ENCODE results near the gene OR1I1. TPM values are rescaled to one million over a fixed set of nuclear protein-coding genes. Genes with fewer than 3 reads are reported as not detected.

OR1I1 gene
- total and polyA plus RNA-seq, 2 experiments from 2014 or later, result not detected

DNA sequence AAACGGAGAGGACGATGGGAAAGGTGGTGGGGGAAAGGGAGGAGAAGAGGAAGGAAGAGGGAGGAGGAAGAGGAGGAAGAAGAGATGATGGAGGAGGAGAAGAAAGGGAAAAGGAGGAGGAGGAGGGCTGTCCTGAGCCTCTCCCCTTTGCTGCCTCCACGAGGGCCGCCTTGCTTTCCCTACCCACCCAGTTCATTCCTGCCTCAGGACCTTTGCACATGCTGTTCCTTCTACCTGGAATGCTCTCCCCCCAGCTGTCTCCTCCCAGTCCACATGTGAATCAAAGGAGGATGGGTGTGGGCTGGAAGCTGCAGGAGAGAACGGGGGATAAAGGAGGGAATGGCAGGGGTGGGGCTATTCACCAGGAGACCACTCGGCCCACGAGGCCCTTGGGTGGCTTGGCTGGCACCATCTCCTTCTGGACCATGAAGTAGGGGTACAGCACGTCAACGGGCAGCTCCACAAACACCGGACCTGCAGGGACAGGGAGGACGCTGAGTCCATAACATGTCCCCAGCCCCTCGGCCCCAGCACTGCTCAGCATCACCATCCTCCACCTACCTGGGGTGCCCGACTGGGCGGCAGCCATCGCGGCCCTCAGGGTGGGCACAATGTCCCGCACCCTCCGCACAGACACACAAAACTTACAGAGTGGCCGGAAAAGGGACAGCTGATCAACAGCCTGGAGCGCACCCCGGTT, 40.5 kb downstream of the OR1I1 start:
- no peaks in the 10 kb centered on the region for H3K9me2 ChIP-seq (replicated peaks; ENCODE audit: insufficient read depth)
- no peaks in the 10 kb centered on the region for H3K9me3 ChIP-seq (ENCODE audit: low read depth)
- no peaks in the 10 kb centered on the region for H3K27me3 ChIP-seq
- no peak overlapping the region for H3K27ac ChIP-seq
- peaks cover 17% of the 10 kb centered on the region for H3K79me2 ChIP-seq
- no peak for DNase-seq (ENCODE audit: low spot score)
- H3K4me2 ChIP-seq, result no peak overlapping the region
- H3K4me3 ChIP-seq, result no peak overlapping the region
- WGBS (ENCODE audit: low lambda C conversion rate, missing lambda C conversion rate), result 97% methylated on average over 21 of the region's 21 CpGs
- H3K36me3 ChIP-seq (replicated peaks; ENCODE audit: insufficient read depth, low read depth), result no peaks in the 10 kb centered on the region
- H3K4me1 ChIP-seq (ENCODE audit: insufficient read depth), result peaks cover 9% of the 10 kb centered on the region
- no peak overlapping the region for H2AFZ ChIP-seq
- no peaks in the 10 kb centered on the region for H4K20me1 ChIP-seq (ENCODE audit: insufficient read depth, poor library complexity, severe bottlenecking)
- TF ChIP-seq, protein P1, sequence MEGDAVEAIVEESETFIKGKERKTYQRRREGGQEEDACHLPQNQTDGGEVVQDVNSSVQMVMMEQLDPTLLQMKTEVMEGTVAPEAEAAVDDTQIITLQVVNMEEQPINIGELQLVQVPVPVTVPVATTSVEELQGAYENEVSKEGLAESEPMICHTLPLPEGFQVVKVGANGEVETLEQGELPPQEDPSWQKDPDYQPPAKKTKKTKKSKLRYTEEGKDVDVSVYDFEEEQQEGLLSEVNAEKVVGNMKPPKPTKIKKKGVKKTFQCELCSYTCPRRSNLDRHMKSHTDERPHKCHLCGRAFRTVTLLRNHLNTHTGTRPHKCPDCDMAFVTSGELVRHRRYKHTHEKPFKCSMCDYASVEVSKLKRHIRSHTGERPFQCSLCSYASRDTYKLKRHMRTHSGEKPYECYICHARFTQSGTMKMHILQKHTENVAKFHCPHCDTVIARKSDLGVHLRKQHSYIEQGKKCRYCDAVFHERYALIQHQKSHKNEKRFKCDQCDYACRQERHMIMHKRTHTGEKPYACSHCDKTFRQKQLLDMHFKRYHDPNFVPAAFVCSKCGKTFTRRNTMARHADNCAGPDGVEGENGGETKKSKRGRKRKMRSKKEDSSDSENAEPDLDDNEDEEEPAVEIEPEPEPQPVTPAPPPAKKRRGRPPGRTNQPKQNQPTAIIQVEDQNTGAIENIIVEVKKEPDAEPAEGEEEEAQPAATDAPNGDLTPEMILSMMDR (IDR thresholded peaks at IDR 0.05; ENCODE audit: poor library complexity), result no peak
- TF ChIP-seq EZH2phosphoT487 (IDR thresholded peaks at IDR 0.05; ENCODE audit: low read depth, severe bottlenecking, unreplicated experiment), result no peak
- no peak for TF ChIP-seq EZH2 (IDR thresholded peaks at IDR 0.05; ENCODE audit: borderline replicate concordance)

DNA sequence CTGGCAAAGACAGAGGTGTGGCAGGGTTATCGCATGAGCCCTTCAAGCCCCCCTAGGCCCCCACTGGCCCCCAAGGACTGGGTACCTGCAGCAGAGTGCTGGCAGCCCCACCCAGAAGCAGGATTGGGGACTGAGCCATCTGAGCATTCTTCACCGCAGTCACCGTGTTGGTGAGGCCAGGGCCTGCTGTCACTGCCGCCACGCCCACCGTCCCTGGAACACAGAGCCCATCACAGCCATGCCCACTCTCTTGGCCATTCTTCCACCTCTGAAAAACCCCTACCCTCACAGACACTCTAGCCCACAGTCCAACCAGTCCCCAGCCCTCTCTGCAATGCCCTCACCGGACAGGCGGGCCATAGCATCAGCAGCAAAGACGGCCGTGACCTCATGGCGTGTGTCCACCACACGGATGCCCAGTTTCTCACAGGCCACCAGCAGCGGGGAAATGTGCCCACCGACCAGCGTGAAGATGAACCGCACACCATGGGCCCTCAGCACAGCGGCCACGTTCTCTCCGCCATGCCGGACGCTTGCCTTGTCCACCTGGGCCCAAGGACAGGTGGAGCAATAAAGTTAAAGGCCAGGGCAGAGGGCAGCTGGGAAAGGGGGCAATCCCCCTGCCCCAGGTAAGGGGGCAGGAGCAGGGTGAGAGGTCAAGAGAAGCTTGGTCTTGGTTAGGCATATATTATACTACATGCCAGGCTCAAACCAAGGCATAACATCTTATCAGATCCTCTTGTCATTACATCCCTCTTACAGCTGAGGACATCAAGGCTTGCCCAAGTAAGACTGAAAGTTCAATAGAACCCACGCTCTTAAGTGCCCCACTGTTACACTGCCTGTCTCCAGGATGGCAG, 41.2 kb downstream of the OR1I1 start:
- WGBS (ENCODE audit: low lambda C conversion rate, missing lambda C conversion rate), result 95% methylated on average over 22 of the region's 22 CpGs

DNA sequence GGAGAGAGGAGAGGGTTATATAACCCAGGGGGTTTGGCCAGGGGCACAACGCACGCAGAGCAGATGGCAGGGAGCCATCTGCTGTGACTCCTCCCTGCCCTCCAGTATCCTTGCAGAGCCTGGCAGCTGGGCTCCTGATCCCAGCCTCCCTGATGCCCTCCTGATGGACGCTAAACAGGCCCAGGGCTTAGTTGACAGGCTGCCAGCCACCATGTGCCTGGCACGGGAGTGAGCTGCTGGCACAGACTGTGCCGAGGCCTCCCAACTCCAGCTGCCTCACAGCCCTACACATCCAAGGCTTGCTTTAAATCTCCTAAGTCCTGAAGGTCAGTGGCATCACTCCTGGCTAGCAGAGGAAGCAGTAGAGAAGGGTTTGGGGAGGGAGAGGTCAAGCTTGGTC, 41.9 kb downstream of the OR1I1 start:
- no peaks in the 10 kb centered on the region for H3K9me2 ChIP-seq (replicated peaks; ENCODE audit: insufficient read depth)
- no peaks in the 10 kb centered on the region for H4K20me1 ChIP-seq (ENCODE audit: insufficient read depth, poor library complexity, severe bottlenecking)
- H3K27ac ChIP-seq, result peak overlapping the region; percentile 94
- TF ChIP-seq, protein P1 (IDR thresholded peaks at IDR 0.05; ENCODE audit: poor library complexity), result no peak
- no peak for TF ChIP-seq EZH2phosphoT487 (IDR thresholded peaks at IDR 0.05; ENCODE audit: low read depth, severe bottlenecking, unreplicated experiment)
- no peak overlapping the region for H3K4me3 ChIP-seq
- H2AFZ ChIP-seq, result no peak overlapping the region
- H3K36me3 ChIP-seq (replicated peaks; ENCODE audit: insufficient read depth, low read depth), result no peaks in the 10 kb centered on the region
- WGBS (ENCODE audit: low lambda C conversion rate, missing lambda C conversion rate), result 71% methylated on average over 5 of the region's 5 CpGs
- peaks cover 17% of the 10 kb centered on the region for H3K79me2 ChIP-seq
- DNase-seq (ENCODE audit: low spot score), result no peak
- H3K27me3 ChIP-seq, result no peaks in the 10 kb centered on the region
- H3K4me2 ChIP-seq, result peak overlapping the region; percentile 91
- no peaks in the 10 kb centered on the region for H3K9me3 ChIP-seq (ENCODE audit: low read depth)
- peaks cover 9% of the 10 kb centered on the region for H3K4me1 ChIP-seq (ENCODE audit: insufficient read depth)

More for the DNA sequence above, 41.2 kb downstream of the OR1I1 start:
- no peak overlapping the region for H3K4me3 ChIP-seq
- DNase-seq (ENCODE audit: low spot score), result no peak
- no peaks in the 10 kb centered on the region for H3K9me3 ChIP-seq (ENCODE audit: low read depth)
- peak overlapping the region; percentile 91 for H3K4me2 ChIP-seq
- no peak for TF ChIP-seq EZH2 (IDR thresholded peaks at IDR 0.05; ENCODE audit: borderline replicate concordance)
- TF ChIP-seq, protein P1 (IDR thresholded peaks at IDR 0.05; ENCODE audit: poor library complexity), result no peak
- TF ChIP-seq EZH2phosphoT487 (IDR thresholded peaks at IDR 0.05; ENCODE audit: low read depth, severe bottlenecking, unreplicated experiment), result no peak
- no peak overlapping the region for H2AFZ ChIP-seq
- H4K20me1 ChIP-seq (ENCODE audit: insufficient read depth, poor library complexity, severe bottlenecking), result no peaks in the 10 kb centered on the region
- peak overlapping the region; percentile 94 for H3K27ac ChIP-seq
- no peaks in the 10 kb centered on the region for H3K9me2 ChIP-seq (replicated peaks; ENCODE audit: insufficient read depth)
- no peaks in the 10 kb centered on the region for H3K27me3 ChIP-seq
- H3K79me2 ChIP-seq, result peaks cover 17% of the 10 kb centered on the region
- H3K4me1 ChIP-seq (ENCODE audit: insufficient read depth), result peaks cover 9% of the 10 kb centered on the region
- no peaks in the 10 kb centered on the region for H3K36me3 ChIP-seq (replicated peaks; ENCODE audit: insufficient read depth, low read depth)

Measured in hepatocyte (in vitro differentiated cells).